ENCODE data around the gene EFHD2. TPM values are rescaled to one million over a fixed set of nuclear protein-coding genes. Genes with fewer than 3 reads are reported as not detected.

Gene EFHD2
- total RNA-seq, 1 donor from 2014 or later = 6.6 TPM

- H3K27ac Mint-ChIP-seq (ENCODE audit: unreplicated experiment) = no peak overlapping the region
- no peak overlapping the region for H3K4me3 Mint-ChIP-seq (ENCODE audit: unreplicated experiment)
- peaks cover 4% of the 10 kb centered on the region for H3K27me3 Mint-ChIP-seq (ENCODE audit: unreplicated experiment)
- peaks cover 9% of the 10 kb centered on the region for H3K4me1 Mint-ChIP-seq (ENCODE audit: unreplicated experiment)
- no peak for DNase-seq (ENCODE audit: low spot score)
- no peak for TF ChIP-seq CTCF (IDR thresholded peaks at IDR 0.05; ENCODE audit: unreplicated experiment)
- peaks cover 3% of the 10 kb centered on the region for H3K36me3 Mint-ChIP-seq (ENCODE audit: low read depth, unreplicated experiment)
- H3K9me3 Mint-ChIP-seq (ENCODE audit: unreplicated experiment) = no peaks in the 10 kb centered on the region
Observed at GRCh38 chr1:15420853-15421465, 11.3 kb downstream of the EFHD2 start.

- peaks cover 8% of the 10 kb centered on the region for H3K4me1 Mint-ChIP-seq (ENCODE audit: unreplicated experiment)
- no peak for DNase-seq (ENCODE audit: low spot score)
- no peak for TF ChIP-seq CTCF (IDR thresholded peaks at IDR 0.05; ENCODE audit: unreplicated experiment)
- H3K9me3 Mint-ChIP-seq (ENCODE audit: unreplicated experiment) = no peaks in the 10 kb centered on the region
- peaks cover 8% of the 10 kb centered on the region for H3K27me3 Mint-ChIP-seq (ENCODE audit: unreplicated experiment)
- H3K27ac Mint-ChIP-seq (ENCODE audit: unreplicated experiment) = no peak overlapping the region
- H3K36me3 Mint-ChIP-seq (ENCODE audit: low read depth, unreplicated experiment) = peaks cover 9% of the 10 kb centered on the region
- no peak overlapping the region for H3K4me3 Mint-ChIP-seq (ENCODE audit: unreplicated experiment)
Observed at GRCh38 chr1:15422871-15423270, 13.2 kb downstream of the EFHD2 start.

GRCh38 chr1:15423355-15424077 is 13.8 kb downstream of the EFHD2 start:
- no peak for TF ChIP-seq CTCF (IDR thresholded peaks at IDR 0.05; ENCODE audit: unreplicated experiment)
- Mint-ChIP-seq H3K4me1 (ENCODE audit: unreplicated experiment) (peaks cover 8% of the 10 kb centered on the region), H3K4me3 (ENCODE audit: unreplicated experiment) (no peak overlapping the region), H3K27me3 (ENCODE audit: unreplicated experiment) (peaks cover 8% of the 10 kb centered on the region), H3K9me3 (ENCODE audit: unreplicated experiment) (no peaks in the 10 kb centered on the region), H3K36me3 (ENCODE audit: low read depth, unreplicated experiment) (peaks cover 9% of the 10 kb centered on the region), H3K27ac (ENCODE audit: unreplicated experiment) (no peak overlapping the region)
- DNase-seq (ENCODE audit: low spot score) = no peak

- H3K27me3 Mint-ChIP-seq (ENCODE audit: unreplicated experiment) = peaks cover 6% of the 10 kb centered on the region
- no peak overlapping the region for H3K27ac Mint-ChIP-seq (ENCODE audit: unreplicated experiment)
- peaks cover 8% of the 10 kb centered on the region for H3K4me1 Mint-ChIP-seq (ENCODE audit: unreplicated experiment)
- TF ChIP-seq CTCF (IDR thresholded peaks at IDR 0.05; ENCODE audit: unreplicated experiment) = no peak
- H3K9me3 Mint-ChIP-seq (ENCODE audit: unreplicated experiment) = no peaks in the 10 kb centered on the region
- H3K4me3 Mint-ChIP-seq (ENCODE audit: unreplicated experiment) = no peak overlapping the region
- peaks cover 9% of the 10 kb centered on the region for H3K36me3 Mint-ChIP-seq (ENCODE audit: low read depth, unreplicated experiment)
- no peak for DNase-seq (ENCODE audit: low spot score)
Observed at GRCh38 chr1:15424146-15424667, 14.5 kb downstream of the EFHD2 start.

- Mint-ChIP-seq H3K36me3 (ENCODE audit: low read depth, unreplicated experiment) (peaks cover 9% of the 10 kb centered on the region), H3K9me3 (ENCODE audit: unreplicated experiment) (no peaks in the 10 kb centered on the region), H3K4me1 (ENCODE audit: unreplicated experiment) (peaks cover 8% of the 10 kb centered on the region), H3K27ac (ENCODE audit: unreplicated experiment) (no peak overlapping the region), H3K4me3 (ENCODE audit: unreplicated experiment) (no peak overlapping the region), H3K27me3 (ENCODE audit: unreplicated experiment) (peaks cover 6% of the 10 kb centered on the region)
- no peak for TF ChIP-seq CTCF (IDR thresholded peaks at IDR 0.05; ENCODE audit: unreplicated experiment)
- no peak for DNase-seq (ENCODE audit: low spot score)
Observed at GRCh38 chr1:15424981-15425380, 15.3 kb downstream of the EFHD2 start.
